Activated CD4-positive, alpha-beta T cell treated with anti-CD3 and anti-CD28 coated beads for 36 hours (primary cell): ENCODE data around the gene SSMEM1. TPM values are rescaled to one million over a fixed set of nuclear protein-coding genes. Genes with fewer than 3 reads are reported as not detected.
"Not testable (repeated sequence)": the region's sequence is repeated elsewhere in the genome, so short reads cannot be mapped to it uniquely, and the experiment has no call there.

Experiments
- ATAC-seq: fragments of 200-7000 bp; cut with Tn5 transposase; one replicate; pipeline ENCODE4 v1.10.0; 2021; ENCODE audit warnings: mild to moderate bottlenecking, moderate library complexity
- CTCF ChIA-PET: fragments of 350-600 bp; sonication (Branson Sonifier 250); formaldehyde crosslinking; loops from one replicate; lab custom pipeline; 2021; ENCODE audit warnings: antibody characterized with exemption; lab: Charles Lee
- POLR2A ChIA-PET: fragments of 350-600 bp; sonication (Branson Sonifier 250); formaldehyde crosslinking; loops from one replicate; lab custom pipeline; 2021; ENCODE audit warnings: antibody characterized with exemption, inconsistent platforms; lab: Charles Lee
- DNase-seq: peaks from one replicate; pipeline ENCODE4 v3.0.0-alpha.2; 2020
- H3K27ac Mint-ChIP-seq: one replicate; pipeline ENCODE4 v1.8.0; 2021; ENCODE audit warnings: mixed read lengths
- H3K27me3 Mint-ChIP-seq: one replicate; pipeline ENCODE4 v1.8.0; 2021; ENCODE audit warnings: mixed read lengths
- H3K36me3 Mint-ChIP-seq: one replicate; pipeline ENCODE4 v1.8.0; 2021; ENCODE audit warnings: low read depth, mixed read lengths
- H3K4me1 Mint-ChIP-seq: one replicate; pipeline ENCODE4 v1.8.0; 2021; ENCODE audit warnings: mixed read lengths
- H3K4me3 Mint-ChIP-seq: one replicate; pipeline ENCODE4 v1.8.0; 2021; ENCODE audit warnings: mild to moderate bottlenecking, moderate library complexity, mixed read lengths
- H3K9me3 Mint-ChIP-seq: one replicate; pipeline ENCODE4 v1.8.0; 2021; ENCODE audit warnings: low read depth, mixed read lengths
- intact Hi-C, 2 experiments: fragments of 100-400 bp; cut with DNase I in 1 of 2; cut with micrococcal nuclease in 1 of 2; formaldehyde crosslinking; loops; one replicate each; pipeline versions ENCODE4 v1.14.2 to v1.15.1; 2022 to 2024; cut with DNase I, micrococcal nuclease
- total RNA-seq, 2 experiments: library from RNA; stranded (reverse); gene quantifications; one replicate each; pipeline ENCODE4 v1.2.3, GENCODE V29; 2021

The SSMEM1 gene
- total RNA-seq, 2 experiments from 2014 or later, result not detected

DNA sequence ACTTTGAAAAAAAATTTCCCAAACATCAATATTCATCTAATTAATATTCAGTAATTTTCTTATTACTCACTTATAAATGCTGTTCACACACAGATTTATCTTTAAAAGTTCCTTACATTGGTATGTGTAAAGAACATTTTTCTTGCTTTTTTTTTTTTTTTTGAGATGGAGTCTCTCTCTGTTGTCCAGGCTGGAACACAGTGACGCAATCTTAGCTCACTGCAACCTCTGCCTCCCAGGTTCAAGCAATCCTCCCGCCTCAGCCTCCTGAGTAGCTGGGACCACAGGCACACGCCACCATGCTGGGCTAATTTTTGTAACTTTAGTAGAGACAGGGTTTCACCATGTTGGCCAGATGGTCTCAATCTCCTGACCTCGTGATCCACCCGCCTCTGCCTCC, 23.3 kb upstream of the SSMEM1 start:
- intact Hi-C loops, result loop anchor here (5.0 to 10.0 kb wide), 4 partner anchors 110 to 1183 kb away; partner anchors contain the start of genes KLHDC10 (in 1 of the 2) and UBE2H (in 1 of the 2)
- H3K4me1 Mint-ChIP-seq, result peaks cover 35% of the 10 kb centered on the region
- H3K27ac Mint-ChIP-seq, POLR2A ChIA-PET, ATAC-seq, H3K9me3 Mint-ChIP-seq, H3K4me3 Mint-ChIP-seq, DNase-seq, H3K27me3 Mint-ChIP-seq: not testable (repeated sequence)
- CTCF ChIA-PET, result interaction anchor here (1.0 to 1.5 kb wide), 2 partner anchors 10 to 15 kb away, joined by 3 read pairs; no protein-coding TSS in a partner anchor
- H3K36me3 Mint-ChIP-seq, result peaks cover 51% of the 10 kb centered on the region

DNA sequence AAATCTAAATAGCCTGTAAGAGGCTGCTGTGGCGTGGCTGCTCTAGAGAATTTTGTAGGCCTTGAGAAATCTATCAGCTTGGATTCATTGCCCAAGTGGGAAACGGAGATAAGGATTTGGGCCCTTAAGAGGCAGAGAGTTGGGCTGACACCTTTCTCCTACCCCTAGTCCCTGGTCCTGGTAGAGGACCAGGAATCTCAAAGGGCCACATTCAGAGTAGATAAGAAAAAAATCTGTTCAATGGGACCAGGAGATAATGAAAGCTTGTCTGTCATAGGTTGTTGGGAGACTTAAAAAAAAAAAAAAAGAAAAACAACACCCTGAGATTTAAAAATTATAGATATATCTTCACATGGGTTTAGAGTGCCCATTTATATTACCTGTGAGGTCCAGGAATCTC, 20.3 kb upstream of the SSMEM1 start:
- Mint-ChIP-seq H3K9me3 (no peaks in the 10 kb centered on the region), H3K4me1 (peaks cover 20% of the 10 kb centered on the region), H3K27me3 (no peaks in the 10 kb centered on the region), H3K27ac (no peak overlapping the region), H3K36me3 (peaks cover 47% of the 10 kb centered on the region), H3K4me3 (no peak overlapping the region)
- ChIA-PET CTCF (interaction anchor here (1.1 kb wide), 1 partner anchor 11 kb away, joined by 3 read pairs; no protein-coding TSS in a partner anchor), POLR2A (no interaction called here)
- ATAC-seq (no peak), DNase-seq (no peak)
- intact Hi-C loops, result loop anchor here in 1 of 2 experiments (10.0 kb wide), 2 partner anchors 113 to 233 kb away; partner anchors contain the start of genes KLHDC10 and UBE2H

DNA sequence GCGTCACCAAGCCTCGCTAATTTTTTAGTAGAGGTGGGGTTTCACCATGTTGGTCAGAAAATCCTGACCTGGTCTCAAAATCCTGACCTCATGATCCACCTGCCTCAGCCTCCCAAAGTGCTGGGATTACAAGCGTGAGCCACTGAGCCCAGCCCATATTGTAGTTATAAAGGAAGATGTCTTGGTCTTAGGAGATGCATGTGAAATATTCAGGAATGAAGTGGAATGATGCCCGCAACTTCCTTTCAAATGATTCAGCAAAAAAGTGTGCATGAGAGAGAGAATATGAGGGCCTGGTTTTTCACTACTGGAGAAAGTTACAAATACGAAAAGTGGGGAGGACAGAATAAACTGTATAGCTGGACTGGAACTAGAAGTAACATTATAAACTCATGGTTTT, 18.3 kb upstream of the SSMEM1 start:
- no peak overlapping the region for H3K4me3 Mint-ChIP-seq
- peaks cover 46% of the 10 kb centered on the region for H3K36me3 Mint-ChIP-seq
- CTCF ChIA-PET, result no interaction called here
- DNase-seq, result no peak
- H3K9me3 Mint-ChIP-seq, result no peaks in the 10 kb centered on the region
- H3K4me1 Mint-ChIP-seq, result peaks cover 6% of the 10 kb centered on the region
- intact Hi-C loops, result loop anchor here in 1 of 2 experiments (10.0 kb wide), 2 partner anchors 115 to 235 kb away; partner anchors contain the start of genes KLHDC10 and UBE2H
- H3K27me3 Mint-ChIP-seq, result no peaks in the 10 kb centered on the region
- H3K27ac Mint-ChIP-seq, result no peak overlapping the region
- POLR2A ChIA-PET, result no interaction called here
- no peak for ATAC-seq

DNA sequence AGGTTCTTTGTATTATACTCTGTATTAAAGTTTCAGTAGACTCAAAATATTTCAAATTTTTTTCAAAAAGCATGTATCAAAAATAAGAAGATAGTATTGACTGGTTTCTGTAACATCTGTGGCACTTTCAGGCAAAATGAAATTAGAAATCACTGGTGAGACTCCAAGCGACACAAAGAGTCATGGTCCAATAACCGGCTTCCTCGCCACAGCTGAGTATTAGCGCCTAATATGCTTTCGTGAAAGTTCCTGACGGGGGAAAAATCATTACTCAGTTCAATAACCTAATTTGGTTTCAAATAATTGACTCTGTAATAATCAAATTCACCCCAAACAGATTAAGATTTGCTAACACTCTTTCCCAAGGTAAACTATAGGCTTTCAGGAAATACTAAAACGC, 15.9 kb upstream of the SSMEM1 start:
- Mint-ChIP-seq H3K27ac (no peak overlapping the region), H3K36me3 (peaks cover 42% of the 10 kb centered on the region), H3K27me3 (no peaks in the 10 kb centered on the region), H3K9me3 (no peaks in the 10 kb centered on the region), H3K4me3 (no peak overlapping the region), H3K4me1 (peaks cover 6% of the 10 kb centered on the region)
- no peak for DNase-seq
- intact Hi-C loops, result no loop called here
- POLR2A ChIA-PET, result no interaction called here
- CTCF ChIA-PET, result interaction anchor here (0.8 to 1.7 kb wide), 3 partner anchors 13 to 253 kb away, joined by 3 to 7 read pairs (median 4); partner anchors contain the start of gene TMEM209
- no peak for ATAC-seq

DNA sequence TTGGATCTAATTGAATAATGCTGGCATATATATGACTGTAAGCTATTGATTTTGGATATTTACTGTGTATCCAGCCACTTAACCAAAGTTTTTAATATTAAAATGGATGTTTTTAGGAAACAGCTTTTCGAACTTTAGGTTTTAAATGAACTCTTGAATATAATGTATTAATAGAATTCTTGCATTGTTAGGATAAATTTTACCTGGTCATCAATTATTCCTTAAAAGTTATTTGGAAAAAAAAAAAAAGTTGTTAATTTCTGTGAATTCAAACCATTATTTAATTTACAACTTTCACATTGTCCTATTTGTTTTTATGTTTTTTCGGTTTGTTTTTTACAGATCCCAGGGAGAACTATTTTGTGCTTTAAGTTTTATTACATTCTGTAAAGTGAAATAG, 12.3 kb upstream of the SSMEM1 start:
- peaks cover 5% of the 10 kb centered on the region for H3K4me1 Mint-ChIP-seq
- no peak overlapping the region for H3K27ac Mint-ChIP-seq
- ChIA-PET POLR2A (no interaction called here), CTCF (interaction anchor here (1.2 kb wide), 1 partner anchor 11 kb away, joined by 4 read pairs; no protein-coding TSS in a partner anchor)
- peaks cover 46% of the 10 kb centered on the region for H3K36me3 Mint-ChIP-seq
- H3K9me3 Mint-ChIP-seq, result no peaks in the 10 kb centered on the region
- H3K27me3 Mint-ChIP-seq, result no peaks in the 10 kb centered on the region
- no peak overlapping the region for H3K4me3 Mint-ChIP-seq
- intact Hi-C loops, result no loop called here
- ATAC-seq (no peak), DNase-seq (no peak)

DNA sequence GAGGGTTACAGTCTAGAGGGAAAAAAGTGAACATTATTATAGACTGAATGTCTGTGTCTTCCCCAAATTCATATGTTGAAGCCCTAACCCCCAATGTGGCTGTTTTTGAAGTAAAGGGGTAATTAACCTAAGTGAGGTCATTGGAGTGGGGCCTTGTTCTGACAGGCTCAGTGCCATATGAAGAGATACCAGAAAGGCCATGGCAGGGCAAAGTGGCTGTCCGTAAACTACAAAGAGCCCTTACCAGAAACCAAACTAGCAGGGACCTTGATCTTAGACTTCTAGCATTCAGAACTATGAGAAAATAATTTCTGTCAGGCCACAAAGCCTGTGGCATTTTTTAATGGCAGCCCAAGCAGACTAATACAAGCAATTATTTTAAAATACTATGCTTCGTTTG, 11.2 kb upstream of the SSMEM1 start:
- no peaks in the 10 kb centered on the region for H3K9me3 Mint-ChIP-seq
- intact Hi-C loops, result no loop called here
- no peak overlapping the region for H3K27ac Mint-ChIP-seq
- no peak for DNase-seq
- ChIA-PET POLR2A (no interaction called here), CTCF (no interaction called here)
- H3K4me1 Mint-ChIP-seq, result peaks cover 9% of the 10 kb centered on the region
- H3K4me3 Mint-ChIP-seq, result no peak overlapping the region
- peaks cover 46% of the 10 kb centered on the region for H3K36me3 Mint-ChIP-seq
- no peaks in the 10 kb centered on the region for H3K27me3 Mint-ChIP-seq
- ATAC-seq, result no peak

DNA sequence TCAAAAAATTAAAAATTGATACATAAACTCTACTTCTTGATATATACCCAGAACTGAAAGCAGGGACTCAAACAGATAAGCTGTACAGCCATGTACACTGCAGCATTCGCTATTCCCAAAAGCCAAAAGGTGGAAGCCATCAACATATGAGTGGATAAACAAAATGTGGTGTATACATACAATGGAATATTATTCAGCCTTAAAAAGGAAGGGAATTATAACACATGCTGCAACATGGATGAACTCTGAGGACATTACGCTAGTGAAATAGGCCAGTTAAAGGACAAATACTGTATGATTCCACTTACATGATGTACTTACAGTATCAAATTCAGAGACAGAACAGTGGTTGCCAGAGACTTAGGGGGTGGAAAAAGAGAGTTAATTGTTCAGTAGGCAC, 10.6 kb upstream of the SSMEM1 start:
- no peak for DNase-seq
- Mint-ChIP-seq H3K4me1 (peaks cover 13% of the 10 kb centered on the region), H3K4me3 (no peak overlapping the region), H3K9me3 (no peaks in the 10 kb centered on the region), H3K27ac (peak overlapping the region; percentile 49), H3K27me3 (no peaks in the 10 kb centered on the region), H3K36me3 (peaks cover 45% of the 10 kb centered on the region)
- ChIA-PET POLR2A (no interaction called here), CTCF (interaction anchor here (0.7 kb wide), 1 partner anchor 43 kb away, joined by 3 read pairs; no protein-coding TSS in a partner anchor)
- ATAC-seq, result no peak
- intact Hi-C loops, result no loop called here

DNA sequence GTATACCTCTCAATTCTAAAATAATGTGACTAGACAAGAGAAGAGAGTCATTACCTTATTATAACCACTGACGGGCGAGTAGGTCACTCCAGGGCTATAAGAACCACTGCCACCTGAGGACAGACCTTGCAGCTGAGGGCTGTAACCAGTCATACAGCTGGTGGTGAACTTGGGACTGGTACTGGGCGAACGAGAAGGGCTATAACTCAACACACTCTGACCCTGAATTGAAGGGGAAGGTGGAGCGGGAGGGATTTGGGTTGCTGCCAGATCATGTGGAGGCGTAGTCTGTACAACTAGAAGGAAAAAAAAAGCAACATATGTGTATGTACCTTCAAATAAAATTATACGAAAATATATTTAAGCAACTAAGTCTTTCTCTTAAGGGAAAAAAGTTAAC, 5.9 kb upstream of the SSMEM1 start:
- no peaks in the 10 kb centered on the region for H3K27me3 Mint-ChIP-seq
- POLR2A ChIA-PET, result interaction anchor here (0.8 kb wide), 1 partner anchor 469 kb away, joined by 3 read pairs; no protein-coding TSS in a partner anchor
- H3K36me3 Mint-ChIP-seq, result peaks cover 50% of the 10 kb centered on the region
- DNase-seq (no peak), ATAC-seq (no peak)
- no peaks in the 10 kb centered on the region for H3K9me3 Mint-ChIP-seq
- H3K27ac Mint-ChIP-seq, result no peak overlapping the region
- CTCF ChIA-PET, result interaction anchor here (0.6 to 0.7 kb wide), 2 partner anchors 16 to 551 kb away, joined by 3 read pairs; no protein-coding TSS in a partner anchor
- intact Hi-C loops, result loop anchor here in 1 of 2 experiments (10.0 kb wide), 1 partner anchor 587 kb away; the partner anchor contains the start of gene NRF1
- H3K4me1 Mint-ChIP-seq, result peaks cover 39% of the 10 kb centered on the region
- no peak overlapping the region for H3K4me3 Mint-ChIP-seq

DNA sequence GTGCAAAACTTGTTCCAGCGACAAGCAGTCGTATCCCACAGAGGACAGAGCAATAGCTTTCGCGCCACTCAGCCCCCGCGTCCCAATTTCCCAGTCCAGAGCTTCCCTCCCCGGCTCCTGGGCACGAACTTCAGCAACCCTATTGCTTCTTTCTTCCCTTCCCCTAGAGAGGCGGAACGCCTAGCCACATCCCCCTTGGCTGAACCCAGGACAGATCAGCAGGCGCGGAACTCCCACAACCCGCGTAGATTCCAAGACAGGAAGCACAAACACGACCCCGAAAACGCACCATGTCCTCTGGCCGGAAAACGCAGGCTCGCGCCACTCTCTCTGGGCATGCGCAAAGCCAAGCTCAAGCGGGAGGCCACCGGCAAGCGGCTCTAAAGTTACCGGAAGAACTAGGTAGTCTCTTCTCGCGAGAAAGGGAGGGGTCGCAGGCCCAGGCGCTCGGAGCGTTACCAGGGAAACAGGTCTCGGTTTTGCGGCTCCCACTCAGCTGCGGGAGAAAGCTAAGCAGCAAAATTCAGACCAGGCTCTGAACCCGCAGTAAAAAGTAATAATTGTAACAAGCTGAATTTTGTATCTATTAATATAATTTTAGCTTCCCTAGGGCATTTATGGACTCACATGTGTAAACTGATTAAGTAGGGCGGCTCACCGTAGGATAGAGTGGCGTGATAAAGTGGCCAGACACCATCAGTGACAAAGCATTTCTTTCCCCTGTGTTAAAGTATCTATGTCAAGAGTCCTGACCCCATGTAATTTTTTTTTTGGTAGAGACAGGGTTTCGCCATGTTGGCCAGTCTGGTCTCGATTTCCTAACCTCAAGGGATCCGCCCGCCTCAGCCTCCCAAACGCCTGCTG, 2.3 kb upstream of the SSMEM1 start, which contains the start of gene TMEM209:
TSS of gene TMEM209 (minus strand) at position 323 of the 864 bp plus-strand sequence. CDS start at position 292, 31 bp downstream.
- Mint-ChIP-seq H3K27me3 (no peaks in the 10 kb centered on the region), H3K4me1 (peaks cover 35% of the 10 kb centered on the region), H3K27ac (peak within 1 kb of the TSS; percentile 100), H3K4me3 (peak within 1 kb of the TSS; percentile 93), H3K9me3 (no peaks in the 10 kb centered on the region), H3K36me3 (peaks cover 28% of the 10 kb centered on the region)
- ChIA-PET POLR2A (interaction anchor here (0.6 to 1.5 kb wide), 7 partner anchors 22 to 767 kb away, joined by 3 to 5 read pairs (median 3); partner anchors contain the start of gene KLHDC10), CTCF (interaction anchor here (0.5 to 1.7 kb wide), 13 partner anchors 9 to 553 kb away, joined by 3 to 6 read pairs (median 4); no protein-coding TSS in a partner anchor)
- DNase-seq (peak; percentile 96), ATAC-seq (peak; percentile 98)
- intact Hi-C loops, result loop anchor here (1.0 to 10.0 kb wide), 10 partner anchors 25 to 591 kb away; partner anchors contain the start of genes KLHDC10 (in 2 of the 2), COPG2 (in 1 of the 2), NRF1 (in 1 of the 2) and ZC3HC1 (in 1 of the 2)

DNA sequence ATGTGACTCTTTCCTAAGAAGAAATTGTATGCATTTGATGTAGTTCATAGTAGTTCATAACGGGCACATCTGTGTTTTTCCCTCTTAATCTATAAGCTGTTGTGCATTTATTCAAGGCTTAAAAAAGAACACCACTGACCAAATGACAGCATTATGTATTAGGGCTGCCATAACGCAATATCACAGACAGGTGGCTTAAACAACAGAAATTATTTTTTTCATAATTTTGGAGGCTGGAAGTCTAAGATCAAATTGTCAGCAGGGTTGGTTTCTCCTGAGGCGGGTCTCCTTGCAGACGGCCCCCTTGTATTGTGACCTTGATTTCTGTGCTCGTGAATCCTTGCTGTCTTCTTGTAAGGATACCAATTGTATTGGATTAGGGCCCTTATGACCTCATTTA, 627 bp upstream of the SSMEM1 start:
- intact Hi-C loops, result loop anchor here (5.0 to 10.0 kb wide), 2 partner anchors 135 to 592 kb away; partner anchors contain the start of genes KLHDC10 (in 1 of the 2) and NRF1 (in 1 of the 2)
- no peaks in the 10 kb centered on the region for H3K27me3 Mint-ChIP-seq
- ATAC-seq (no peak), DNase-seq (no peak)
- POLR2A ChIA-PET, result no interaction called here
- CTCF ChIA-PET, result no interaction called here
- no peak overlapping the region for H3K27ac Mint-ChIP-seq
- H3K9me3 Mint-ChIP-seq, result no peaks in the 10 kb centered on the region
- H3K36me3 Mint-ChIP-seq, result peaks cover 19% of the 10 kb centered on the region
- no peak overlapping the region for H3K4me3 Mint-ChIP-seq
- peaks cover 27% of the 10 kb centered on the region for H3K4me1 Mint-ChIP-seq

DNA sequence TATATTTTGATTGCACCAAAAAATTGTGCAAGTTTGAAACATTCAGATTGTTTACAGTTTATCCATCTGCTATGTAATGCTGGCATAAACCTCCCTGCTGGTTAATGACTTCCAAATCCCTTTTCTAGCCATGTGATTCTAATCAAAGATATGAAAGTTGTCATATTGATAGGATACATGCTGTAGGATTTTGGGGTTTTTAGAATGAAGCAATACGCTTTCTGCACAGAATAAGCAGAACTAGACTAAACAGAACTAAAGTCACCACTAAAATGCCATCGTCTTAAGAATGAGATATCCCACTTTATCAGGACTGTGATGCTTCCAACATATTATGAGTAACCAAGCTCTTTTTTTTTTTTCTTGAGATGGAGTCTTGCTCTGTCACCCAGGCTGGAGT, 856 bp downstream of the SSMEM1 start:
- Mint-ChIP-seq H3K4me1 (peaks cover 18% of the 10 kb centered on the region), H3K36me3 (peaks cover 9% of the 10 kb centered on the region), H3K4me3 (no peak overlapping the region), H3K27me3 (no peaks in the 10 kb centered on the region), H3K27ac (no peak overlapping the region), H3K9me3 (no peaks in the 10 kb centered on the region)
- ATAC-seq (no peak), DNase-seq (no peak)
- CTCF ChIA-PET, result interaction anchor here (0.7 kb wide), 1 partner anchor 510 kb away, joined by 3 read pairs; no protein-coding TSS in a partner anchor
- POLR2A ChIA-PET, result no interaction called here
- intact Hi-C loops, result loop anchor here (5.0 to 10.0 kb wide), 2 partner anchors 136 to 594 kb away; partner anchors contain the start of genes KLHDC10 (in 1 of the 2) and NRF1 (in 1 of the 2)
